GM13976 (cell line): ENCODE data around the gene SERPINB4.
"Not testable (repeated sequence)": the region's sequence is repeated elsewhere in the genome, so short reads cannot be mapped to it uniquely, and the experiment has no call there.

Experiments used
- DNase-seq: peaks from one replicate; pipeline ENCODE4 v3.0.0; 2012; ENCODE audit warnings: low spot score
- CTCF ChIP-seq: IDR thresholded peaks from 2 replicates; pipeline ENCODE4 v1.5.1; 2012; ENCODE audit warnings: borderline replicate concordance, mild to moderate bottlenecking; ENCODE audit not compliant: insufficient read depth; ENCODE audit errors: extremely low read depth, missing control alignments, control extremely low read depth
- in situ Hi-C: fragments of 300-500 bp; cut with MboI; formaldehyde crosslinking; loops from one replicate; pipeline ENCODE4 v1.12.0; 2022; ENCODE audit warnings: low sequenced_read_pairs, mixed read lengths, inconsistent platforms; ENCODE audit not compliant: unreplicated experiment

The SERPINB4 gene

DNA sequence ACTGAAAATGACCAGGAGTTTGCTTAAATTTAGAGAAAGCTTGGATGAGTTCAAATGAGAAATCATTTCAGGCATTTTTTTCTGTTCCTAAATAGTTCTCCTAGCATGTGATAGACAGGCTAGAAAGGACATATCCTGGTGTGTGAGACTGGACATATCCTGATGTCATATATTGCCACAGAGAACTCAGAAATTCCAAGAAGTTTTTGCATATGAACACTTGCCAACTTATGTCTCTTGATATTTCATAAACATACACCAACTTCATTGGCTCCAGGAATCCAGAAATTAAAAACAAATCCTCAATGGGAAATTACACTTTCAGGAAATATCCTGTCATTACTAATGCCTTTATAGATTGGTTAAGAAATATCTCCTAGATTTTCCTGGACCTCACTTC lies 2.9 kb upstream of the SERPINB4 start:
- TF ChIP-seq CTCF, result no peak
- DNase-seq, result no peak
- in situ Hi-C loops, result no loop called here

DNA sequence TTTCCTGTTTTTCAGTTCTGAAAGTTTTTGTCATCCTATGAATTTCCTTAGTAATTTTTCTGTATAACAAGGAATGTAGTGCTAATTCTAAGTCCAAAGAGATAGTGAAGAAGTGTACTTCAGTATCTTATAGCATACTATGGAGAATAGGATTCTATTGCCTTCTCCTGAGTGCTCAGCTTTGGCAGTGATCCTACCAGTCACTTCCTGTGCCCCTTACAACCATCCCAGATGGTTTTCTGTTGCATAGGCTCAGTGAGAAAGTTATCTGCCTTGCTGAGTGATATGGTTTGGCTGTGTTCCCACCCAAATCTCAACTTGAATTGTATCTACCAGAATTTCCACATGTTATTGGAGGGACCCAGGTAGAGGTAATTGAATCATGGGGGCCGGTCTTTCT lies 638 bp upstream of the SERPINB4 start:
- in situ Hi-C loops, DNase-seq: not testable (repeated sequence)

GRCh38 chr18:63642668-63643356 lies 1.2 kb downstream of the SERPINB4 start:
- in situ Hi-C loops, result not testable (repeated sequence)

DNA sequence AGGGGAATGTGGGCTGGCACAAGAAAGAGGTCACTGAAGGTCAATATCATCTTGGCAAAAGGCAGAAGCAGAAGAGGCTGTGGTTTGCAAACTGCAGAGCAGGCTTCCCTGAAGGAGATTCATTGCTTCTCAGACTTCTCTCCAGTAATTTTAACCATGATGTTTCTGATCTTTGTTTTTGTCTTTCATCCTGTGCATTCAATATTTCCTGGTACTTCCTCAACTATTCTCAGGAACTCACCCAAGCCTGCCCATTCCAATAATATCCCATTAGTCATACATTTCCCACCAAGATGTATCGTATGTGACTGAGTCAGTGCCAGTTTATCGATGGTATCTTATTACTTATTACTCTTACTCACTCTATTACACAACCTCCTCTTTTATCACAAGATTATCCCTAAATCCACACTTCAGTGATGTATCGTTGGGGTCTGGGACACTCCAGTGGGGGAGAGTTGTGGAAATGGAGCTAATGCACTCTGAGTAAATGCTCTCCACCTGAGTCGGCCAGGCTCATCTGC lies 2.8 kb downstream of the SERPINB4 start:
- DNase-seq, in situ Hi-C loops: not testable (repeated sequence)

More at GRCh38 chr18:63642668-63643356, 1.2 kb downstream of the SERPINB4 start:
- DNase-seq, result not testable (repeated sequence)

- in situ Hi-C loops, result no loop called here
- no peak for TF ChIP-seq CTCF
- DNase-seq, result no peak
These were observed 6.4 kb downstream of the SERPINB4 start for GRCh38 chr18:63637703-63638102.

GRCh38 chr18:63627819-63628218 lies 16.2 kb downstream of the SERPINB4 start:
- TF ChIP-seq CTCF, result no peak
- in situ Hi-C loops, result no loop called here
- no peak for DNase-seq

GRCh38 chr18:63626431-63626830 lies 17.6 kb downstream of the SERPINB4 start:
- in situ Hi-C loops, result no loop called here
- no peak for TF ChIP-seq CTCF
- DNase-seq, result no peak

- no peak for TF ChIP-seq CTCF
- in situ Hi-C loops, result no loop called here
- no peak for DNase-seq
These were observed 19.2 kb downstream of the SERPINB4 start for GRCh38 chr18:63624863-63625262.
